ENCODE data around the gene TXNRD1. TPM values are rescaled to one million over a fixed set of nuclear protein-coding genes. Genes with fewer than 3 reads are reported as not detected.
"Not testable (repeated sequence)": the region's sequence is repeated elsewhere in the genome, so short reads cannot be mapped to it uniquely, and the experiment has no call there.

TXNRD1 gene
- total RNA-seq, 4 donors from 2014 or later: 170 to 313 (median 247) TPM

GRCh38 chr12:104320627-104321024, 105.0 kb downstream of the TXNRD1 start:
- TF ChIP-seq CTCF (IDR thresholded peaks at IDR 0.05): no peak
- DNase-seq (ENCODE audit: low spot score): no peak
- no peak for ATAC-seq (ENCODE audit: low FRiP score)

GRCh38 chr12:104321949-104322348, 106.4 kb downstream of the TXNRD1 start:
- TF ChIP-seq CTCF (IDR thresholded peaks at IDR 0.05): no peak
- no peak for DNase-seq (ENCODE audit: low spot score)
- ATAC-seq (ENCODE audit: low FRiP score): no peak

GRCh38 chr12:104322533-104322932, 107.0 kb downstream of the TXNRD1 start:
- ATAC-seq (ENCODE audit: low FRiP score): not testable (repeated sequence)

GRCh38 chr12:104323899-104324298, 108.3 kb downstream of the TXNRD1 start:
- ATAC-seq (ENCODE audit: low FRiP score) (no peak), DNase-seq (ENCODE audit: low spot score) (no peak)
- TF ChIP-seq CTCF (IDR thresholded peaks at IDR 0.05): no peak

More at GRCh38 chr12:104322533-104322932, 107.0 kb downstream of the TXNRD1 start:
- DNase-seq (ENCODE audit: low spot score): not testable (repeated sequence)

GRCh38 chr12:104328278-104328677, 112.7 kb downstream of the TXNRD1 start:
- not testable (repeated sequence) for ATAC-seq (ENCODE audit: low FRiP score)

GRCh38 chr12:104328790-104329189, 113.2 kb downstream of the TXNRD1 start:
- no peak for TF ChIP-seq CTCF (IDR thresholded peaks at IDR 0.05)
- DNase-seq (ENCODE audit: low spot score) (no peak), ATAC-seq (ENCODE audit: low FRiP score) (no peak)

More at GRCh38 chr12:104328278-104328677, 112.7 kb downstream of the TXNRD1 start:
- DNase-seq (ENCODE audit: low spot score): not testable (repeated sequence)

GRCh38 chr12:104329707-104330532, 114.3 kb downstream of the TXNRD1 start:
- ATAC-seq (ENCODE audit: low FRiP score) (no peak), DNase-seq (ENCODE audit: low spot score) (no peak)
- TF ChIP-seq CTCF (IDR thresholded peaks at IDR 0.05): no peak

- DNase-seq (ENCODE audit: low spot score) (no peak), ATAC-seq (ENCODE audit: low FRiP score) (no peak)
- TF ChIP-seq CTCF (IDR thresholded peaks at IDR 0.05): no peak
These were observed 115.8 kb downstream of the TXNRD1 start for GRCh38 chr12:104331376-104331775.

- DNase-seq (ENCODE audit: low spot score); ATAC-seq (ENCODE audit: low FRiP score): not testable (repeated sequence)
These were observed 116.7 kb downstream of the TXNRD1 start for GRCh38 chr12:104332273-104332672.
